ENCODE measurements around the gene CEP295NL. TPM values are rescaled to one million over a fixed set of nuclear protein-coding genes. Genes with fewer than 3 reads are reported as not detected.
A peak's percentile ranks its signal among the peaks of the same experiment; 100 is the strongest.

Gene CEP295NL
- total RNA-seq, 4 donors from 2014 or later, result 1.8 to 3.0 (median 2.5) TPM

GRCh38 chr17:78886954-78887353 is 16.0 kb downstream of the CEP295NL start:
- no peaks in the 10 kb centered on the region for H3K27me3 ChIP-seq
- no peak for DNase-seq
- TF ChIP-seq EP300 (IDR thresholded peaks at IDR 0.05; ENCODE audit: low read depth), result no peak
- no peak for TF ChIP-seq POLR2A (IDR thresholded peaks at IDR 0.05)
- TF ChIP-seq, protein P1, sequence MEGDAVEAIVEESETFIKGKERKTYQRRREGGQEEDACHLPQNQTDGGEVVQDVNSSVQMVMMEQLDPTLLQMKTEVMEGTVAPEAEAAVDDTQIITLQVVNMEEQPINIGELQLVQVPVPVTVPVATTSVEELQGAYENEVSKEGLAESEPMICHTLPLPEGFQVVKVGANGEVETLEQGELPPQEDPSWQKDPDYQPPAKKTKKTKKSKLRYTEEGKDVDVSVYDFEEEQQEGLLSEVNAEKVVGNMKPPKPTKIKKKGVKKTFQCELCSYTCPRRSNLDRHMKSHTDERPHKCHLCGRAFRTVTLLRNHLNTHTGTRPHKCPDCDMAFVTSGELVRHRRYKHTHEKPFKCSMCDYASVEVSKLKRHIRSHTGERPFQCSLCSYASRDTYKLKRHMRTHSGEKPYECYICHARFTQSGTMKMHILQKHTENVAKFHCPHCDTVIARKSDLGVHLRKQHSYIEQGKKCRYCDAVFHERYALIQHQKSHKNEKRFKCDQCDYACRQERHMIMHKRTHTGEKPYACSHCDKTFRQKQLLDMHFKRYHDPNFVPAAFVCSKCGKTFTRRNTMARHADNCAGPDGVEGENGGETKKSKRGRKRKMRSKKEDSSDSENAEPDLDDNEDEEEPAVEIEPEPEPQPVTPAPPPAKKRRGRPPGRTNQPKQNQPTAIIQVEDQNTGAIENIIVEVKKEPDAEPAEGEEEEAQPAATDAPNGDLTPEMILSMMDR (IDR thresholded peaks at IDR 0.05), result no peak
- TF ChIP-seq POLR2AphosphoS5 (IDR thresholded peaks at IDR 0.05), result no peak
- H3K9me3 ChIP-seq, result no peaks in the 10 kb centered on the region
- no peak overlapping the region for H3K4me3 ChIP-seq
- no peaks in the 10 kb centered on the region for H3K36me3 ChIP-seq
- in situ Hi-C loops (cut with MboI; ENCODE audit: low pct_ligation_motif_present in 1 of 4, low pct_unique_long_range_greater_than_20kb in 1 of 4, low sequenced_read_pairs in 3 of 4) (no loop called here), intact Hi-C loops (cut with DNase I; ENCODE audit: low total_unique reads) (loop anchor here (5.0 kb wide), 1 partner anchor 35 kb away; no protein-coding TSS in a partner anchor)
- 80 to 89% methylated on average over 1 to 12 of the region's 12 CpGs for WGBS, 2 donors (ENCODE audit: low coverage in 1 of 2)
- peaks cover 25 to 76% (median 45%) of the 10 kb centered on the region in 4 donors for H3K4me1 ChIP-seq
- H3K27ac ChIP-seq, result no peak overlapping the region

DNA sequence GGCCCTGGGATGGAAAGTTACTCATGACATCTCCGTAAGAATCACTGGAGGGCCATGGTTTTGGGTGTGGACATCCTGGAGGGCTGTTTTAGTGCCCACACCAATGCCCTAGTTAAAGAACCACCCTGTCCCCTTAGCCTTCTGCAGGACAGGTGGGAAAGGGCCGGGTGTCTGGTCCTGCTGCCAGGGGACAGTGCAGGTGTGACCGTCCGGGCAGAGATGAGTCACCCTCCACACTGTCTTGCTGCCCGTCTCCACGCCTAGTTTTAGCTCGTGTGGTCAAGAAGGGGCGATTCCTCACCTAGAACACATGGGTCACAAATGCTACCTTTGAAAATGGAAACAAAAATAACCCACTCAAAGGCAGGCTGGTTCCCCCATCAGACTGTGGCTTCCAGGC is 17.0 kb downstream of the CEP295NL start:
- H3K27me3 ChIP-seq, result no peaks in the 10 kb centered on the region
- no peak overlapping the region for H3K4me3 ChIP-seq
- peaks cover 22 to 71% (median 38%) of the 10 kb centered on the region in 4 donors for H3K4me1 ChIP-seq
- no peaks in the 10 kb centered on the region for H3K36me3 ChIP-seq
- DNase-seq, result peak; percentile 59
- 77% methylated on average over 8 of the region's 8 CpGs; no CpG with 5 or more reads in 1 of the 2 donors for WGBS, 2 donors (ENCODE audit: low coverage in 1 of 2)
- no peaks in the 10 kb centered on the region for H3K9me3 ChIP-seq
- intact Hi-C loops (cut with DNase I; ENCODE audit: low total_unique reads) (loop anchor here (5.0 kb wide), 1 partner anchor 36 kb away; no protein-coding TSS in a partner anchor), in situ Hi-C loops (cut with MboI; ENCODE audit: low pct_ligation_motif_present in 1 of 4, low pct_unique_long_range_greater_than_20kb in 1 of 4, low sequenced_read_pairs in 3 of 4) (no loop called here)
- TF ChIP-seq EP300 (IDR thresholded peaks at IDR 0.05; ENCODE audit: low read depth) (no peak), POLR2AphosphoS5 (IDR thresholded peaks at IDR 0.05) (no peak), POLR2A (IDR thresholded peaks at IDR 0.05) (no peak)
- TF ChIP-seq, protein P1 (IDR thresholded peaks at IDR 0.05), result no peak
- peak overlapping the region; percentile 84 to 93 (median 88) for H3K27ac ChIP-seq

GRCh38 chr17:78884876-78885667 is 17.9 kb downstream of the CEP295NL start:
- no peak for TF ChIP-seq POLR2A (IDR thresholded peaks at IDR 0.05)
- TF ChIP-seq POLR2AphosphoS5 (IDR thresholded peaks at IDR 0.05), result no peak
- TF ChIP-seq, protein P1 (IDR thresholded peaks at IDR 0.05), result no peak
- no peak for TF ChIP-seq EP300 (IDR thresholded peaks at IDR 0.05; ENCODE audit: low read depth)
- in situ Hi-C loops (cut with MboI; ENCODE audit: low pct_ligation_motif_present in 1 of 4, low pct_unique_long_range_greater_than_20kb in 1 of 4, low sequenced_read_pairs in 3 of 4), result no loop called here

GRCh38 chr17:78884148-78884825 is 18.7 kb downstream of the CEP295NL start:
- Histone ChIP-seq H3K4me1 (peaks cover 31 to 67% (median 40%) of the 10 kb centered on the region in 4 donors), H3K36me3 (no peaks in the 10 kb centered on the region), H3K4me3 (peak overlapping the region in 2 of 4 donors; percentile 11 to 23), H3K27me3 (no peaks in the 10 kb centered on the region), H3K27ac (peak overlapping the region; percentile 84 to 93 (median 88)), H3K9me3 (no peaks in the 10 kb centered on the region)
- in situ Hi-C loops (cut with MboI; ENCODE audit: low pct_ligation_motif_present in 1 of 4, low pct_unique_long_range_greater_than_20kb in 1 of 4, low sequenced_read_pairs in 3 of 4), result no loop called here
- no peak for DNase-seq
- intact Hi-C loops (cut with DNase I; ENCODE audit: low total_unique reads), result no loop called here
- TF ChIP-seq, protein P1 (IDR thresholded peaks at IDR 0.05), result no peak
- TF ChIP-seq POLR2A (IDR thresholded peaks at IDR 0.05), result no peak
- no peak for TF ChIP-seq POLR2AphosphoS5 (IDR thresholded peaks at IDR 0.05)
- TF ChIP-seq EP300 (IDR thresholded peaks at IDR 0.05; ENCODE audit: low read depth), result no peak
- WGBS, 2 donors (ENCODE audit: low coverage in 1 of 2), result 20 to 63% methylated on average over 1 to 20 of the region's 20 CpGs

More at GRCh38 chr17:78884876-78885667, 17.9 kb downstream of the CEP295NL start:
- intact Hi-C loops (cut with DNase I; ENCODE audit: low total_unique reads), result loop anchor here (5.0 kb wide), 1 partner anchor 37 kb away; no protein-coding TSS in a partner anchor
- Histone ChIP-seq H3K27me3 (no peaks in the 10 kb centered on the region), H3K27ac (peak overlapping the region; percentile 84 to 93 (median 88)), H3K9me3 (no peaks in the 10 kb centered on the region), H3K4me3 (no peak overlapping the region), H3K36me3 (no peaks in the 10 kb centered on the region), H3K4me1 (peaks cover 27 to 69% (median 38%) of the 10 kb centered on the region in 4 donors)
- DNase-seq, result no peak
- WGBS, 2 donors (ENCODE audit: low coverage in 1 of 2), result 91% methylated on average over 24 of the region's 24 CpGs; no CpG with 5 or more reads in 1 of the 2 donors
